ENCODE data around the gene TPPP2.

- TF ChIP-seq CTCF (IDR thresholded peaks at IDR 0.05) (no peak), EZH2 (IDR thresholded peaks at IDR 0.05; ENCODE audit: borderline replicate concordance, insufficient read depth, low read depth, low read length, poor library complexity, severe bottlenecking) (no peak)
Observed at GRCh38 chr14:21058903-21059302, 28.9 kb downstream of the TPPP2 start.

All from B cell (primary cell).